NCI-H146 (cell line): Measurements from ENCODE around the gene ZC3H10.
"Not testable (repeated sequence)": the region's sequence is repeated elsewhere in the genome, so short reads cannot be mapped to it uniquely, and the experiment has no call there.

Experiments used
- DNase-seq: peaks from one replicate; lab custom pipeline; 2025; lab: John Stamatoyannopoulos, UW

Gene ZC3H10

DNA sequence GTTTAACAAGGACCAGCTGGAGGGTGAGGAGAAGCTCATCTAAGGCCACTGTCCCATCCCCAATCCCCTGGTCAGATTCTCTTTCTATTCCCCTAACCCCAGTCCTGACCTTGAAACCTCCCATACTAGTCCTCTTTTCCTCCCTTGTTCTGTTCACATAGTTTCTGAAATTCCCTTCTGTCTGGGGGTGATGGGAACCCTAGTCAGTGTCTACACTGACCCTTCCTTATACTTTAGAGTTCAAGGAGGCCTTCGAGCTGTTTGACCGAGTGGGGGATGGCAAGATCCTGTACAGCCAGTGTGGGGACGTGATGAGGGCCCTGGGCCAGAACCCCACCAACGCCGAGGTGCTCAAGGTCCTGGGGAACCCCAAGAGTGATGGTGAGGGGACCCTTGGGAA is 36.8 kb downstream of the ZC3H10 start:
- DNase-seq: no peak

DNA sequence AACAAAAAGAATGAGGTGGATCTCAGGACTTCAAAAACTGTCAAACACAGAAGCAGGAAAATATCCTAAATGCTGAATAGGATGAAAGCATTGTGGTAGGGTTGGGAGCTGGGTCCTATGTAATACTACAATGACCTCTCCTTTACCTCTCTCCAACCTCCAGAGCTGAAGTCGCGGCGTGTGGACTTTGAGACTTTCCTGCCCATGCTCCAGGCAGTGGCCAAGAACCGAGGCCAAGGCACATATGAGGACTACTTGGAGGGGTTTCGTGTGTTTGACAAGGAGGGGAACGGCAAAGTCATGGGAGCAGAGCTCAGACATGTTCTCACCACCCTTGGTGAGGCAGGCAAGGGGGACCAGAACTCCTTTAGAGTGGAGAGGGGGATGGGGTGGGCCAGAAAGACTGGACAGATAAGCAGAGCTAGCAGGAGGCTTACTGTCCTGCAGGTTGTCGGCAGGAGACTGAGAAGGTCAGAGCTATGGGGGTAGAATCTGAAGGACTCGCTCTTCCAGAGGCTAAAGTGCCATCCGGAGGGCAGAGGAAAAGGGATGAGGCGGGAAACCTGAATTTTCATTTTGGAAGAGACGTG is 37.3 kb downstream of the ZC3H10 start:
- no peak for DNase-seq

DNA sequence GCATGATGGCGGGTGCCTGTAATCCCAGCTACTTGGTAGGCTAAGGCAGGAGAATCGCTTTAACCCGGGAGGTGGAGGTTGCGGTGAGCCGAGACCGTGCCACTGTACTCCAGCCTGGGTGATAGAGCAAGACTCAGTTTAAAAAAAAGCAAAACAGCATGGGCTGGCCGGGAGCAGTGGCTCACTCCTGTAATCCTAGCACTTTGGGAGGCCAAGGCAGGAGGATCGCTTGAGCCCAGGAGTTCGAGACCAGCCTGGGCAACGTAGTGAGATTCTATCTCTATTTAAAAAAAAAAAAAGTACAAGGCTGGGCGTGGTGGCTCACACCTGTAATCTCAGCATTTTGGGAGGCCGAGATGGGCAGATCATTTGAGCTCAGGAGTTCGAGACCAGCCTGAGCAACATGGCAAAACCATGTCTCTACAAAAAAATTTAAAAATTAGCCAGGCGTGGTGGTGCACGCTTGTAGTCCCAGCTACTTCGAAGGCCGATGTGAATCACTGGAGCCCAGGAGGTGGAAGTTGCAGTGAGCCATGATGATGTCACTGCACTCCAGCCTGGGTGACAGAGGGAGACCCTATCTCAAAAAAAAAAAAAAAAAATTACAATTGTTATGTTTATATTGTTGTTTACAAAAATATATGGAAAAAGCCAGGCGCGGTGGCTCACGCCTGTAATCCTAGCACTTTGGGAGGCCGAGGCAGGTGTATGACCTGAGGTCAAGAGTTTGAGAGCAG is 38.6 kb downstream of the ZC3H10 start:
- not testable (repeated sequence) for DNase-seq

DNA sequence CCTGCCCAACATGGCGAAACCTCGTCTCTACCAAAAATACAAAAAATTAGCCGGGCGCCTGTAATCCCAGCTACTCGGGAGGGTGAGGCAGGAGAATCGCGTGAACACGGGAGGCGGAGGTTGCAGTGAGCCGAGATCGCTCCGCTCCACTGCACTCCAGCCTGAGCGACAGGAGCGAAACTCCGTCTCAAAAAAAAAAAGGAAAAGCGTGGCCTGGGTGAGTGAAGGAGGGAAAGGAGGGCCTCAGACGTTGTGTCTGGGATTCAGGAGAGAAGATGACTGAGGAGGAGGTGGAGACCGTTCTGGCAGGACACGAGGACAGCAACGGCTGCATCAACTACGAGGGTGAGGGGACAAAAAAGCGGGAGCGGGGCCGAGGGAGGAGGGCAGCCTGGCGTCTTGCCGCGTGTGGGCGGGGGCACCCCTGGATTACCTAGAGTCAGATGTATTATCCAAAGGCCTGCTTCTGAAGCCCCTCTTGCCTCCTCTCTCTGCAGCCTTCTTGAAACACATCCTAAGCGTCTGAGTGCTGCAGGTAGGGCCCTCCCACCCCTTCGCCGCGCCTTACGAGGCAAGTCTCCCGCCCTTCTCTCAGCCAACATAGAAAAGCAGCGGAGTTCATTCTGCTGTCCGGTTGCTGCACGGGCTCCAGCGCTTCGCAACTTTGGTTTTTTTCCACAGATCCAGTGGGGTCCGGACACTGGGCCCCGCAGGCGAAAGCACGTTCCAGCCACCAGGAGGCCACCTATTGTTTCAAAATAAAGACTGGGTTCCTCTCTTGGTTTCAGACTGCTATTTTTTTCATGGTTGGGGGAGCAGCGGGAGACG is 39.3 kb downstream of the ZC3H10 start:
- DNase-seq: peak; percentile 95

- peak; percentile 100 for DNase-seq
Measured at GRCh38 chr12:56158029-56158925, 40.2 kb downstream of the ZC3H10 start, which contains the start of gene MYL6. TSS of gene MYL6 (plus strand) at chr12:56158359. CDS start at chr12:56158402, 43 bp downstream.

GRCh38 chr12:56158926-56159461 is 40.9 kb downstream of the ZC3H10 start:
- peak; percentile 59 for DNase-seq

DNA sequence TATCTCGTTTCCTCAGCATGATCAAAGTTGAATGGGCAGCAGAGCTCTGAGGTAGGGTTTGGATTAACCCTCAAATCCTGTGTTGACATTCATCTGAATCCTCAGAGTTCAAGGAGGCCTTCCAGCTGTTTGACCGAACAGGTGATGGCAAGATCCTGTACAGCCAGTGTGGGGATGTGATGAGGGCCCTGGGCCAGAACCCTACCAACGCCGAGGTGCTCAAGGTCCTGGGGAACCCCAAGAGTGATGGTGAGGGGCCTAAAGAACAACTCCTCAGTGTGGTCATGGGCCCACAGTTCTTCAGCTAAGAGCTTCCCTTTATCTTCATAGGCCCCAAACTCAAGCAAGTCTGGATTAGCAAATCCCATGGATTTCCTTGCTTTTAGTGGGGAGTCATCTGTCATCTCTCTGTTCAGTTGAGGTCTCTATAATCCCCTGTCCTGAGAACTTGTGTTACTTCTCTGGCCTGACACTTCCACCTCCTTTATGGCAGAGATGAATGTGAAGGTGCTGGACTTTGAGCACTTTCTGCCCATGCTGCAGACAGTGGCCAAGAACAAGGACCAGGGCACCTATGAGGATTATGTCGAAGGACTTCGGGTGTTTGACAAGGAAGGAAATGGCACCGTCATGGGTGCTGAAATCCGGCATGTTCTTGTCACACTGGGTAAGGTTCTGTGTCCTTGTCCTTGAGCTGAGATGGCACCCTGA is 41.6 kb downstream of the ZC3H10 start:
- no peak for DNase-seq

- no peak for DNase-seq
Measured at GRCh38 chr12:56160193-56160763, 42.2 kb downstream of the ZC3H10 start.

- no peak for DNase-seq
Measured at GRCh38 chr12:56160894-56161689, 43.0 kb downstream of the ZC3H10 start.

DNA sequence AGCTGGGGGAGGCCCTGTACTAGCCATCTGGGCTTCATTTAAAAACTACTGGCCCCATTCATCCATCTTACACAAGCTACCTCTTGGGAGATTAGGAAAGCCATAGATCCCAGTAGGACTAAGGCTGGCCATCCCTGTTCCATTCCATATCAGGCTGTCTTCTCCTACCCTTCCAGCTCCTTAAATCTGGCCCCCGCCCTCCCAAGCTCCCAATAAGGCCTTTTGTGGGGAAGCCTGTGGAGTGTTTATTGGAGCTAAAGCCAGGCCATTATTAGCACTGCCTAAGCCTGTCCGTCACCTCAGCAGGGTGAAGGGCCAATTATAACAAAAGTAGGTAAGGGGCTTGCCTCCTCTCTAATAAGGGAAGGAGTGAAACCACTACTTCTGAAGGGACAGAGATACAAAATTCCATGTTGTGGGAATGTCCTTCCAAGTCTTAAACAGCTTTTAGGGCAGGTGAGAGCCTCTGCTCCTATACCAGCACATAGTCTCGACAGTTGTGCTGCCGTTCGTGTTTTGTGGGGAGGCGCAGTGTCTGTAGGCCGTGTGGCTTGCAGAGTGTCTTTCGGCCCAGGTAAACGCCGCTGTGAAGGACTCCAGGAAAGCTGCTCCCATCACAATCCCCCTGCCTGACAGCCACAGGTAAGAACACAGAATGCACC is 43.8 kb downstream of the ZC3H10 start:
- DNase-seq: no peak

- DNase-seq: no peak
Measured at GRCh38 chr12:56162468-56163290, 44.6 kb downstream of the ZC3H10 start.

- no peak for DNase-seq
Measured at GRCh38 chr12:56163533-56164344, 45.7 kb downstream of the ZC3H10 start.

DNA sequence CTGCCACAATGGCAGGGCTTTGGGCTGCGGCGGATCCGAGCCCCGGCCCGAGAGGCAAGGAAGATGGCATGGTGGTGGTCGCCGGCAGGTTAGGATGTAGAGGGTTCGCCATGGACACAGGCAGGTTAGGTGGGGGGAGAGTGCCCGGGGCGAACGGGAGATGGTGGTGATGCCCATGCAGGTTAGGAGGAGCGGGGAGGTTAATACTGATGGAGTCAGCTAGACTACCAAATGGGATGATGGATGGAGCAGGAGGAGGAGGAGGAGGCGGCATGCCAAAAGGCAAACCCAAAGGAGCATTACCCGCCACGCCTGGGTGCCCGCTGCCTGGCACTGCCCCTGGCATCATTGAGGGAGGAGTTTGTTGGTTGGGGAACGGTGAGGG is 46.3 kb downstream of the ZC3H10 start:
- no peak for DNase-seq

GRCh38 chr12:56165369-56165768 is 47.3 kb downstream of the ZC3H10 start:
- no peak for DNase-seq

DNA sequence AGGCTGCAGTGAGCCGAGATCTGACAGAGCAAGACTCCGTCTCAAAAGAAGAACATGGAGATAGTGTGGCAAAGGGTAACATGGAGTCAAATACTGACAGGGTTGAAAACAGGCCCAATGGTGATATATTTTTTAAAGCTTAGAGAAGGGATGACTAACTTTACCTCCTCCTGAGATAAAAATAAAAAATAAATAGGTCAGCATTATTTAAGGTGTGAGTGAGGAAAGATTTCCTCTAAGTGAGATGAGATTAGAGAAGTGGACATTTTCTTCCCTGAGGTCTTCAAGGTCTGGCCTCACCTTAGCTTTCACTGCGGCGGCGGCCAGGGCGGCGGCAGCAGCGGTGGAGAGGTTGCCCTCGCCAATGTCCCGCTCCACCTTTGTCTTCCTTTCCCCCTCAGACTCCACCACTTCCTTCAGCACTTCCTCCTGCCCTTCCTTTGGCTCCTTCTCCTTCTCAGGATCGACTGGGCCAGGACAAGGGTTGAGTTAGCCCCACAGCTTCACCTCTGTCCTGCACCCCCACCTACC is 51.2 kb downstream of the ZC3H10 start:
- DNase-seq: no peak

- DNase-seq: no peak
Measured at GRCh38 chr12:56172839-56173238, 54.8 kb downstream of the ZC3H10 start.
